Measurements from ENCODE around the gene GRID1.
"Not testable (repeated sequence)": the region's sequence is repeated elsewhere in the genome, so short reads cannot be mapped to it uniquely, and the experiment has no call there.

The GRID1 gene

DNA sequence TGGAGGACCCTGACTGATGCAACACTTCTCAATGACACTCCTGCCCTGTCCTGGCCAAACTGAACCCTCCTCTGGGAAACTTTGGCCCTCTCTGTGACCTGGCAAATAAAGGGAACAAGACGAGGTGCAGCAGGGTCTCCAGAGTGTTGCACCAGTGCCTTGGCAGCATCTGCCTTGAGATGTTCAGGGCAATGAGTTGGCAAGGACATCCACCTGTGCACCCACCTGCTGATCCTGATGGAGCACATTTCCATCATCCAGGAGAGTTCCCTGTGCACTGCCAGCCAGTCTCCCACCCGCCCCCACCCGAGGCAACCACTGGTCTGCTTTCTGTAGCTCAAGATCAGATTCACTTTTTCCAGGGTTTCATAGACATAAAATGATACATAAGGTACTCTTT, 407.4 kb downstream of the GRID1 start:
- DNase-seq, result no peak

DNA sequence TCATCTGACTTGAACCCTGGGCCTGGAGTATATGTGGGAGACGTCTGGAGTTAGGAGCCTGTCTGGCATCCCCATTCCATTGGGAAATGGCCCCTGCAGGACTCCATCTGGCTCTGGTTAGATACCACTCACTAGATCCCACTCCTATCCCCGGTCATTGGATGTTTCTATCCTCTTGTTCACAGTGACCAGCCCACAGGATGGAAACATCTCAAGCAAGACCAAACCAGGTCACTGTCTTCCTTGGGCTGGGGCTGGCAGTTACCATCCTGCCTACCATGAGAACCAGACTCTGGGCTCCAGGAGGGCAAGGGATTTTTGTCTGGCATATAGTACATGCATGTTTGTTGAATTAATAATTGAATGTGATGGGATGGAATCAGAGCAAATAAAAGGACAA, 415.7 kb downstream of the GRID1 start:
- DNase-seq, result no peak

DNA sequence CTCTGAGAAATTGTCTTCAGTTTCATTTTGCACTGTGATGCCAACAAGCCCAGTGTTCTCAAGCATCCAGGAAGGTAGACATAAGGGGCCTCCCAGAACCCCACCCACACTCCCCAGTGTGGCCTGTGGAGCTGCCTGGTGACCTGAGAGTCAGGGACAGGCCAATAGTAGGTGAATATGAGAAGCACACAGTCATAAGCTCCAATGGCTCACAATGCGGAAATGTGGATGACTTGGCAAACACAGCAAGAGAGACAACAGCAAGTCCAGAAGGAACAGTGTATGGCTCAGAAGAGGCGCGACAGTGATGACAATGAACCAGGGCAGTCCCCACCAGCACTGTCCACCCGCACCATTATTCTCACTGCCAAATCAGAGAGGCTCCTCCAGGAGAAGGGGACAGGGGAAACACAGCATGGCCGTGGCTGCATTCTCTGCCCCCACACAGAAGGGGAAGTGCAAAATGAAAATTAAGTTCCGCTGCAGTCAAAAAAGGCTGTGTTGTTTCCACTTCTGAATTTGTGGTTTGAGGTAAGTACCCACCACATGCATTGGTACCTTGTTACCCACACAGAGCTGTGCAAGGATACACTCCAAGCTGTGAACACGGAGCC, 419.8 kb downstream of the GRID1 start:
- no peak for DNase-seq

DNA sequence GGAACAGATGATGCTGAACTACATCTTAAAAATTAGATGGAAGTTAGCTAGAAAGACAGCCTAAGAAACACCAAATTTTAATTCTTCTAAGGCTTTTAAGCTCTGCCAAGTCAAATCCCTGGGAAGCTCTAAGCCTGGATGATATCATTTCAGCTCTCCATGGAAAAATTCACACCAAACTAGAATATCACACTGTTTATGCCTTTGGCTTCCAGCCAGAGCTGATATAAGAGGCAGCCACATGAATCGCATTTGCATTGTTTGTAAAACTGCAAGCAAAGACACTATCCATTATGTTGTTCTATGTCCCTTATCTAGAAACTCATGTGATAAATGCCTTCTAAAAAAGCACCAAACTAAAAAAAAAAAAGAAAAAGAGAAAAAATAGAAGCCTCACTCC, 430.4 kb downstream of the GRID1 start:
- no peak for DNase-seq

DNA sequence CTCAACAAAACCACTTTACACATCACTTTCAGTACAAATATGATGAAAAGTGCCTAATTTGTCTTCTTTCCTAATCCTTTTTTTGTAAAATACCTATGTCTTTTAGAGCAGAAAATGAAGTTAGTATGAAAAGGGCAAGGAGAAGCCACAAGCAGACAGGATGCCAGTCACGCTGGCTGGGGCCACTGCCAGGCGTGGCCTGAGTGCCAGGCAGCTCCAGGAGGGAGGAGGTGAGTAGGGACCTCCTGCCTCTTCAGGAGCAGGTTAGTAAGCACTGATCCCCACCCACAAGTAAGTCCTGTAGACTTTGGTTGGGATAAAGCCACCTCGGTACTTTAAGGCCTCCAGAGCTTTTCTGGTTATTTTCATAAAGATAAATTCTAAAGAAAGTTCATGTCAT, 432.0 kb downstream of the GRID1 start:
- DNase-seq, result no peak

DNA sequence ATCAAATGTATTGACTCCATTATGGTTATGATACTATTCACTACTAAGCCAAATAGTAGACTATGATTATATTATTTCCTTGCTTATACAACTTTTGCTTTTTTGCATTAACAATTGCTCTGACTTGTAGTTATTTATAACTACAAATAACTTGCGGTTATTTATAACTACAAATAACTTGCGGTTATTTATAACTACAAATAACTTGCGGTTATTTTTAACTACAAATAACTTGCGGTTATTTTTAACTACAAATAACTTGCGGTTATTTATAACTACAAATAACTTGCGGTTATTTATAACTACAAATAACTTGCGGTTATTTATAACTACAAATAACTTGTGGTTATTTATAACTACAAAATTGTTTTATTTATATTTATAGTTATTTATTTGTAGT, 436.6 kb downstream of the GRID1 start:
- DNase-seq, result not testable (repeated sequence)

DNA sequence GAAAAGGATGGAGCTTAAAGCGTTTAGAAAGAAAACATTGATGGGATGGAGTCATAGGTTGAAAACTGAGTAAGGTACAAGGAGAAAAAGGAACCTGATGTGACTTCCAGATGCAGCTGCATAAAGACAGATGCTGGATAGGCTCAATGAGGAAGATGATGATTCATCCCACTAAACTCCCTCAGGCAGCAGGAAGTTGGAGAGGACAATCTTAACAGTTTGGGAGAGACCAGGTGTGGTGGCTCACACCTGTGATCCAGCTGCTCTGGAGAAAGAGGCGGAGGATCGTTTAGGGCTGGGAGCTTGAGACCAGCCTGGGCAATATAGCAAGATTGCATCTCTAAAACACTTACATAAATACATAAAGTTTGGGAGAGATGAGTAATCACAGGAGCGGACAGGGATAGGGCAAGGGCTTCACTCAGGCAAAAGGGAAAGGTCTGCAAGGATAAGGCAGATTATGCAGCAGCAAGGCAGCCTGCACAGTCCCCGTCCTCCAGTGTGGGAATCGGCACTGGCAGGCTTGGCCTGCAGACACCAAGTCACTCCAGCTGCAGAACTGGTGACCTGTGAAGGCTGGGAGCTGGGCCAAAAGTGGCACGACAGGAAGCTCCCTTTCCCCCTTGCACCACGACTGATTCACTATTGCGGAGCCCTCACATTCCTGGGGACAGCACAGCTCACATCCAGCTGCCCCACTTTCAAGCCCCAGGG, 438.5 kb downstream of the GRID1 start:
- no peak for DNase-seq

DNA sequence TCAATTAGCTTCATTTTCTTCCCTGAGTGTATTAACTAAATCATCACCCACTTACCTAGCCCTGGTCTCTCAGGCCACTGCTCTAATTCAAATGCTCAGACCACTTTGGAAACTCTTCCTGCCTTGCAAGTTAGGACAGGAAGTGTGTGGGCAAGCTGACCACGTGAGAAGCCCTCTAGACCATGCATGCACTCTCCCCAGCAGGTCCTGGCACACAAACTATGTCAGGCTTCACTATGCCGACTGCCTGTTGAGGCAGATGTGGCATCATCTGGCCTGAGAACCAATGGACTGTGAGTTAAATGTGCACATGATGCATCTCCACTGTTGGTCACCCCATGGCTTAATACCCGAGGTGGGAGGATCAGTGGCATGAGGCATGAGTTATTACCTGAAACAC, 439.6 kb downstream of the GRID1 start:
- DNase-seq, result no peak

DNA sequence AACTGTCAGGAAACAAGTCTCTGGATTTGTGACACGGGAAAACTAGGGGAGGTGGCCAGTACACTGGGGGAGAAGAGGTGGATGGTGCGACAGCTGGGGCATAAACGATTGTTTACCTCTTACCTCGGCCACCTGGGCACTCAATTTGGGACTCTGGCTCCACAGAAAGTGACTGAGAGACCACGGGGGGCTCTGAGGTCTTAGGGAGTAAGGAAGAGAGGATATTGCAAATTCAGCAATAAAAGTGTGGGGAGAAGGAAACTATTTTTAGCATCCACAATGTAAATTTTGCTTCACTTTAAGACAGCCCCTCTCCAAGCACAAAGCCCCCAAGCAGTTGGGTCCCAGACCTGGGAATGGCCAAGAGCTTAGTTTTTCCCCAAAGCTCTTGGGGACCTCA, 440.5 kb downstream of the GRID1 start:
- DNase-seq, result no peak

DNA sequence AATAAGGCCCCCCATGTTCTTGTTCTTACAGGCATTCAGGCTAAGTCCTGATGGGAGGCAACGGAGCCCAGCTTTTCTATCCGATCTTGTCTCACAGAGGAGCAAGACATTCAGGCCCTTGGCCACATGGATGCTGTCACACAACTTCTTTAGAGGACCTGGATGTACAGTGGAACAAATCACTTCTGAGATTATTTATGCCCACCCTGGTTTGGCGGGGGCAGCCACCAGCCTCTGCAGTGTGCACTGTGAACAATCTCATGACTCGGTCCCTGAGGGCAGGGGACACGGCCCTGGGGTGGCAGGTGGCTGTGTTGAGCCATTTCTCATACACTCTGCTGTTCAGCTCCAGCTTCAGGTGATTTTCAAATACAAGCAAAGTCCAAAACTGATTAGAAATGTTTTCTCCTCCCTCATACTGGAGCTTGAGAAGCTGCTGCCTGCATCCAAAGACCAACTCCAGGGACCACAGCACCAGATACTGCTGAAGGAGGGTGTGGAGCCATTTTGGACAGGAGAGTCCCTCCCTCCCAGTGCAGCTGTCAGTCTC, 441.3 kb downstream of the GRID1 start:
- DNase-seq, result no peak

DNA sequence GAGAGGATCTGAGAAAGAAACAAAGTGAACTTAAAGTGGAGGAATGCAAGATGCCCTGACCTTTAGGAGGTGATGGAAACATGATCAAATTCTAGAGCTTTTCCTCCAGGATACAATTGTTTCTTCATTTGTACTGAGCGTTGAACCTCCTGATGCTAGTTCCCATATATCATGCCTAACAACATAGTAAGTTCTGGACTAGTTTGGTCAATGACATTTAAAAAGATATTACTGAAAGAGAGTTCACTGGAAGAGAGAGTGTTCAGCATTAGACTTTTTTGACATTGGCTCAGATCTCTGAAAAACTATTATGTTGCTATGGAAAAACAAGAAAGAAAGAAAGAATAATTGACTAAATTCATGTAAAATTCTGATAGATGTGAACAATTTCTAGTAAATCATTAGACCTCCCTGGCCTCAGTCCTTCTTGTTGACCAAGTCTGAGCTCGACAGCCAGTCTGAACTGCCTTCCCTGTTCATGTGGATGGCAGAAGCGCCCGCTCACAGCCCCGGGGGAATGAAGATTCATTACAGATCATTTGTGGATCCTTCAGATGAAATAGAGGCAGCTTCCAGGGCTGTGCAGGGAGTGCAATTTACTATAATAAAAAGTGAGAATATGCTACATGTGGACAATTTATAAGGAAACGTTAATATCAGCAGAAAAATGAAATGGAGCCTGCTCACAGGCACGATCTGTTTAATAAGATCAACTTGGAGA, 442.1 kb downstream of the GRID1 start:
- DNase-seq, result no peak

DNA sequence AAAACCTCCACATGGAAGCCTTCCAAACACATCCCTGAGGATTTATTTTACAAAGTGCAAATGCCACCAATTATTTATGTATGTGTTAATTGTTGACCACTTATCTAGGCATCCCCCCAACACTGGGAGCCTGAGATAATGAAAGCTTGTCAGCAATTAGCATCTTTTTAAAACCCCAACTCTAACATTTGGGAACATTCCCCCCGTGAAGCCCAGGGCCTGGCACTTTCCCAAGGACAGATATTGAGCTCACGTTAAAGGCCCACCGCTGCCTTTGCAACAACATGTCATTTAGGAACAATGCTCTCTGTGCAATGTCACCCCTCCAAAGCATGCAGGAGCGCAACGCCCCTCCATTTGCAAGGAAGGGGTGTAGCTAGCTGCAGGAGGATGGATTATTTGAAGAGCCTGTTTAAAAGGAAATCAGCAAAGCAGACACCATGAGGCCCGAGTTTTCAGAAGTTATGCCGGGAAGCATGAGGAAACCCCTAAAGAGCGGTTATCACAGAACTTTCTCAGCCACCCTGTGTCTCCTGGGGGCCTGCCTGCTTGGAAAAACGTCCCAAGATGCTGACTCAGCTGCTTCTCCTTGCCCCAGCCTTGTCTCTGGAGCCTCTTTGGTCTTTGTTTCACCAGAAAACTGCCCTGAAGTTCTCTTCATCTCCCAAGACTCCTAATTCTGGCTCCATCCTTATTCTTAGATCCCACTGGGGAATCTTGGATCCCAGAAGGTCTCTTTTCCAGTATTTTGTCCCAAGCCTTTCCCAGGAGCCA, 444.1 kb downstream of the GRID1 start:
- DNase-seq, result no peak

DNA sequence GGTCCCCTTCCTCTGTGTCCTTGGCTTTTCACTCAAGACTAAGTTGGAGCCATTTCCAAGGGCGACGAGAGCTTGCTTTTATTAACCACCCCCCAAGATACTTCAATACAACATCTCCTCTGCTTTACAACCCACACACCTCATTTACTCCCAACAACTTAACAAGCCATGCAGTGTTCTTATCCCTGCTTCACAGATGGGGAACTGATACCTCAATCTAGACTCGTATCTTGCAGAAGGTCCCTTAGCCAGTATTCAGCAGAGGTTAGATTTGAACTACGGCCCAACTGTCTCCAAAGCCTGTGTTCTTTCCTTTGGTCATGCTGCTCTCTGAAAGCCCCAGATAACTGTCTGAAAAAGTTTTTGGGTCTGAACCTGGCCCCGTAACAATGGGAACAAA, 444.8 kb downstream of the GRID1 start:
- DNase-seq, result no peak

DNA sequence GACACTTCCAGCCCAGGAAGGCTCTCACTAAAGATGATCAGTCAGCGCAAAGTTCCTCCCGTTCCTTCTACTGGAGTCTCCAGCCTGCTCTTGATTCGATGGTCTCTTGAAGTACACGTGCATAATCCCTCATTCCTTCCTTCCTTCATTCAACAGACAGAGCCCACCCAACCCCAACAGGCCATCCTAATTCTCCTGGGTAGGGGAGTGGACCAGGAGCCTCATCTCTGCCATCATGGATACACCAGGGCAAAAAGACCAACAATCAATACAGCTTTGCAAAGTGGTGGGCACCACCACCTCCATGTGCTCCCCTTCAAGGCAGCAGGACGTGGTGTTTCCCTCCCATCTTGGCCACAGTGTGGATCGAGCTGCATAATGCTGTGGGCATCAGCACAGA, 446.3 kb downstream of the GRID1 start:
- DNase-seq, result no peak

DNA sequence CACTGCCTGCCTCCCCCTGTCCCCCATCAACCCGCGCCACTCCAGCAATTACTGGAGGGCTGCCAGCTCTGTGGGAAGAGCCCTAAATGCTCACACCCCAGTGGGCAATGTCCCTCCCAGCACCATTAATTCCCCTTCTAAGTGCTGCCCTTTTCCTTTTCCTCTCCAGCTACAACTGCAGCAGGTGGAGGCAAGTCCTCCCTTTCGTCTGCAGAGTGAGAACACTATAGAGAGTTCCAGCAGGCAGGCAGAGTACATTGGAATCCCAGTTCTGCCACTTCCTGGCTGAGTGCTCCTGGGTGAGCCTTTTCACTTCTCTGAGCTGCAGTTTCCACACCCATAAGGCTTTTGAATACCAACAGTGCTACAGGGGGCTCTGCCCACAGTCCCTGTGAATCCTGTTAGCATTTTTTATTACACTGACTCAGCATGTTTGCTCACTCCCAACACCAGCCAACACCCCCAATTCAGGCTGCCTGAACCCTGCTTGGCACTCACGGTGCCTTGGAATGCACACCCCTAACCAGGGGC, 447.0 kb downstream of the GRID1 start:
- peak; percentile 2 for DNase-seq

DNA sequence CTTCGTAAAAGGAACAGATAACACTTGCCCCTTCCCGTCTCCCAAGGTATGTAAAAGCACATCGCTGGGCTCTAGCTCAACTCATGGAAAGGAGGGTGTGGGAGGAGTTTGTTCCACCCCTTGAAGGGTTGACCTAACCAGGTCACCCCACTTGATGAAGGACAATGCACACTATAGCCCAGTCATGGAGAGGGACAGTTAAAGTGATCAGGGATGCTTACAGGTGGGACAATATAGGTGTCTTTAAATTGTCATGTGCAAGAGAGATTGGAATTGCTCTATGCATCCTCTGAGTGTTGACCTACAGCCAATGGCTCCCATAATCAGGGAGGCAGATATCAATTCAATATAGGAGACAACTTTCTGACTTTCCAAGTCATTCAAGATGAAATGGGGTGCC, 448.2 kb downstream of the GRID1 start:
- DNase-seq, result no peak

DNA sequence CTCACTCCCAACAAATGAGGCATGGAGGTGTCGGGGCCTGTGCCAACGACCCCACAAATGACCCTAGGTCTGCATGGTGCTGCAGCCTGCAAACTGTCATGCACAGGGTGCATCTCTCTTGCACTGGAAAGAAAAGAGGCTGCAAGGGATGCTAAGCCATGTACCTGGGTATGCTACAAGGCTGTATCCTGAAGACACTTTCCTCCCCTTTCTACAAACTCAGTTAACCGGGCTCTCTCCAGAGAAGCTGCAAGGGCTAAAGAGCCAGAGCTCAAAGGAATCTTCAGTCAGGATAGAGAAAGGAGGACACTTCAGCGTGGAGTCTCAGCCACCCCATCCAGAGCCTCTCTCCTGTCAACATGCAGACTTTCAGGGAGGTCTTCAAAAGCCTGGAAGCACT, 449.0 kb downstream of the GRID1 start:
- DNase-seq, result no peak

DNA sequence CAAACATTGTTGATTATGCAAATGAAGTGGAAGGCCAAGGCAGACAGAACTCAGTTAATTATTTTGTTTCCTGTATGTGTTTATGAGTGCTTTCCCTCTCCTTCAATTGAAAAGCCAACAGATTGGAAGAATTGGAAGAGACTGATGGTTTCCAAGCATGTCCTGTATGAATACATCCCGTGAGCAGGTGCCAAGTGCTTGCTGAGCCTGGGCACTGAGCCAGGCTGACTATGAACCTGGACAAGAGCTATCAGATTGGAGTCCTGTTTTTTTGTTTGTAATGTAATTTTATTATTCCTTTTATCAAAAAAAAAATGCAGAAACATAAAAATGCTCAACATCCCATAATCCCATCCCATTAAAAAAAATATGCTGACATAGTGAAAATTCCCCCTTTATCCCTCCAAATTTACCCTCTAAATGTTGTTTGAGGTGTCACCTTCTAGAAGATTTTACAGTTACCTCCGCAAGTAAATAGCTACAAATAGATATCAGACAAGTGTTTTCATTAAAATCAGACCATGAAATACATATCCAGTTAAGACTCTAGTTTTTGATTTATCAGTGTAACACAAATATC, 449.5 kb downstream of the GRID1 start:
- peak; percentile 13 for DNase-seq

DNA sequence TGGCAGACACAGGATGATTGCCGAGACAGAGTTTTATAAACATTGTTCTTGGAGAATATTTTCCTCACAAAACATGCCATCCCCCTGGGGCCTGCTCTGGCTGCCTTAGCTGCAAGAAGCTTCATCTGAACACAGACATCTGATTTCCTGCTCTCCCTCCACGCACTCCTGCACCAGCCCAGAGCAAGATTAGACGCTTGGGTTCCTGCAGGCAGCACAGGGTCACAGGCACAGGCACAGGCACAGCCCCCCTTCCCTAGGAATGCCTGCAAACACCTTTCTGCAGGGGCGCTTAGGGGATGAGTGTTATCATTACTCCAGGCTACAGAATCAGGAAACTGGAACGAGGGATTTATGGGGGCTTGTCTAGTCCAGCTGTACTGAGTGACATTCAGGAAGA, 450.3 kb downstream of the GRID1 start:
- no peak for DNase-seq

DNA sequence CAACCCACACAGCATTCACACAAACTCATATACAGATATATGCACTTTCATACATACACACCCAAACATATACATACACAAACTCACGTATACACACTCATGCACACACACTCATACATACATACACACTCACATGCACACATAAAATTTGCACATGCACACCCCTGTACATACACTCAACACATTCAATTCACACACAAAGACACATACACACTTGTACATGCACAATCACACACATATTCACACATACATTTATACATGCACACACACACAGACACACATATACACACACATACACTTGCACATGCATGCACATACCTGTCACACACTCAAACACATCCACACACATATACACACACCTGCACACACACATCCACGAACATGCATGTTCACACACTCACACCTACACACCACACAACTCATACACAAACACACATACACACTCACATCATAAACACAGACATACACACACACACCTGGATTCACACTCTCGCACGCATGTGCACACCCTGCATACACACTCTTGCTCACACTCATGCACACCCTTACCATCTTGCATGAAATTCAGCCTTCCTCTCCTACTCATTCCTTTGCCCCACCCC, 451.2 kb downstream of the GRID1 start:
- no peak for DNase-seq

DNA sequence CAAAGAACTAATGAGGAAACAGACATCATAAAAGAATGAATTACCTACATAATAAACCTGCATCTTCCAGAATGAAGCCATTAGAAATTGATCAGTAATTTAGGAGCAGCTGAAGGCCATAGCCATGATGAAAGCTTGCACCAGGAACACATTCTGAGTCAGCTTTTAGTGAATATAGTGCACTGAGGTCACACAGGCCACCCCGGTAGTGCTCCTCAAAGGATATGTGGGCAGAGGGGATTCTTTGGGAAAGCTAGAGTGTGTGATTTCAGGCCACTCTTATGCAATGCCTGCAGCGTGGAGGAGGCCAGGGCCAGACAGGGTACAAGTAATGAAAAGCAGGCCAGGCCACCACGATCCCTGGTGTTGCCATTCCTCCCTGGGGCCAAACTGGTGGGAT, 451.9 kb downstream of the GRID1 start:
- no peak for DNase-seq

DNA sequence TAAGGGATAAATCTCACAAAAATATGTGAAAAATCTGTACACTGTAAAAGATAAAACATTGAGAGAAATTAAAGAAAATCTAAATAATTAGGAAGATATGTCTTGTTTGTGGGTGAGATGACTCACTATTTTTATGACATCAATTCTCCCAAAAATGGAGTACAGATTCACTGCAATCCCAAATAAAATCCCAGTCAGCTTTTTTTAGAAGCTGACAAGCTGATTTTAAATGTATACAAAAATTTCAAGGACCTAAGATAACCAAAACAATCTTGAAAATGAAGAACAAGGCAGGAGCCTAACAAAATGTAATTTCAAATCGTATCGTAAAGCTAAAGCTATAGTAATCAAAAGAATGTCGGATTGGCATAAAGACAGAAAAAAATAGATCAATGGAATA, 458.1 kb downstream of the GRID1 start:
- no peak for DNase-seq

Measured in NCI-H2107 (cell line).